ENCODE results near the gene EEF1G.

DNA sequence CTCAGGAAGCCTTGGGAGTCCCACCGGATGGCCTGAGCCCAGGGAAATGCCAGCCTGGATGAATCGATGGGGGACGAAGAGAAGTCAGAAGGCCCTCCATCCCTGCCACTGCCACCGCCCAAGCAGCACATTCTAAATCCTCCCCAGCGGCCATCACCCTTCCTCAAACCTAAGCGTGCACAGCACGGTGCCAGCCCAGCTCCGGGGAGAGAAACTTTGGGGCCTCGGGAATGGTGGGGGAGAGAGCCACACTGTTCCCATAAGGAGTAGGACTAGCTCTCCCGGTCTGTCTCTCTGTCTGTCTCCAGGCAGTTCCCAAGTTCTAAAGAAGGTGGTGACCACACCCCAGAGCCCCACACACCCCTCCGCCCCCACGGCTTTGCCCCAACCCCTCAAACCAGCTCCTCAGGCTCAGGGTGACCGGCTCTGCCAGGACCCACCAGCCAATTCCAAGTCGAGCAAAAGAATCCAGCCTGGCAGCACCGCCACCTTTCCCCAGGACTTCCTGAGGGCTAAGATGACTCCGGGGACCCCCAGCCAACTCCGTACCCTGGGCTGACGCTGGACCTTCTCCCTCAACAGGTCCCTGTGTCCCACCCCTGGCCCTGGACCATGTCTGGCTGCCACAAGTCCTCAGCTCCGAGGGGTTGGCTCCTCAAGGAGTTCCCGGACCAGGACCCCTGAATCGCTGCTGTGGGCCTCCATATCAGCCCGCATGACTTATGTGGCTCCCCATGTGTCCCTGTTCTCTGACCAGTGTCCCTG is 29.8 kb downstream of the EEF1G start:
- TF ChIP-seq, protein P1, sequence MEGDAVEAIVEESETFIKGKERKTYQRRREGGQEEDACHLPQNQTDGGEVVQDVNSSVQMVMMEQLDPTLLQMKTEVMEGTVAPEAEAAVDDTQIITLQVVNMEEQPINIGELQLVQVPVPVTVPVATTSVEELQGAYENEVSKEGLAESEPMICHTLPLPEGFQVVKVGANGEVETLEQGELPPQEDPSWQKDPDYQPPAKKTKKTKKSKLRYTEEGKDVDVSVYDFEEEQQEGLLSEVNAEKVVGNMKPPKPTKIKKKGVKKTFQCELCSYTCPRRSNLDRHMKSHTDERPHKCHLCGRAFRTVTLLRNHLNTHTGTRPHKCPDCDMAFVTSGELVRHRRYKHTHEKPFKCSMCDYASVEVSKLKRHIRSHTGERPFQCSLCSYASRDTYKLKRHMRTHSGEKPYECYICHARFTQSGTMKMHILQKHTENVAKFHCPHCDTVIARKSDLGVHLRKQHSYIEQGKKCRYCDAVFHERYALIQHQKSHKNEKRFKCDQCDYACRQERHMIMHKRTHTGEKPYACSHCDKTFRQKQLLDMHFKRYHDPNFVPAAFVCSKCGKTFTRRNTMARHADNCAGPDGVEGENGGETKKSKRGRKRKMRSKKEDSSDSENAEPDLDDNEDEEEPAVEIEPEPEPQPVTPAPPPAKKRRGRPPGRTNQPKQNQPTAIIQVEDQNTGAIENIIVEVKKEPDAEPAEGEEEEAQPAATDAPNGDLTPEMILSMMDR (IDR thresholded peaks at IDR 0.05): no peak
- TF ChIP-seq EP300 (IDR thresholded peaks at IDR 0.05; ENCODE audit: low read depth) (no peak), POLR2A (IDR thresholded peaks at IDR 0.05) (no peak), POLR2AphosphoS5 (IDR thresholded peaks at IDR 0.05) (no peak)

All from transverse colon (tissue), 4 donors.